ENCODE measurements around the gene FBXO27. TPM values are rescaled to one million over a fixed set of nuclear protein-coding genes. Genes with fewer than 3 reads are reported as not detected.
A peak's percentile ranks its signal among the peaks of the same experiment; 100 is the strongest.
"Not testable (repeated sequence)": the region's sequence is repeated elsewhere in the genome, so short reads cannot be mapped to it uniquely, and the experiment has no call there.

The FBXO27 gene
- total and polyA plus RNA-seq, 2 donors, result 2.9 to 8.8 TPM

- no peak overlapping the region for H3K27ac ChIP-seq (ENCODE audit: low read depth)
- H3K4me3 ChIP-seq (ENCODE audit: low read depth, low read length), result no peak overlapping the region
- WGBS, result 18% methylated on average over 12 of the region's 12 CpGs
- peak; percentile 29 for DNase-seq (ENCODE audit: extremely low spot score)
- no peaks in the 10 kb centered on the region for H3K4me1 ChIP-seq (ENCODE audit: insufficient read depth)
- no peaks in the 10 kb centered on the region for H3K36me3 ChIP-seq (ENCODE audit: insufficient read depth)
Observed at GRCh38 chr19:38989066-38989605, 43.2 kb downstream of the FBXO27 start.

DNA sequence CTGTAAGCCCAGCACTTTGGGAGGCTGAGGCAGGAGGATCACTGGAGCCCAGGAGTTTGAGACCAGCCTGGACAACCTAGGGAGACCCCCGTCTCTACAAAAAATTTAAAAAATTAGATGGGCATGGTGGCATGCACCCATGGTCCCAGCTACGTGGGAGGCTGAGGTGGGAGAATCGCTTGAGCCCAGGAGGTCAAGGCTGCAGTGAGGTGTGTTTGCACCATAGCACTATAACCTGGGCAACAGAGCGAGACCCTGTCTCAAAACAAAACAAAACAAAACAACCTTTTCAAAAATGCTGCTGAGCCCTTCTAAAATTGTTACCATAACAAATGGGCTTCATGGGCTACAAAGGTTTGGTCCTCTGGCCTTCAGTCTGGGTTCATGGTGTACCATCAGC, 43.7 kb downstream of the FBXO27 start:
- not testable (repeated sequence) for DNase-seq (ENCODE audit: extremely low spot score); H3K4me3 ChIP-seq (ENCODE audit: low read depth, low read length); H3K27ac ChIP-seq (ENCODE audit: low read depth); H3K36me3 ChIP-seq (ENCODE audit: insufficient read depth); H3K4me1 ChIP-seq (ENCODE audit: insufficient read depth)
- 90% methylated on average over 4 of the region's 4 CpGs for WGBS

- DNase-seq (ENCODE audit: extremely low spot score); H3K4me3 ChIP-seq (ENCODE audit: low read depth, low read length); H3K36me3 ChIP-seq (ENCODE audit: insufficient read depth); H3K4me1 ChIP-seq (ENCODE audit: insufficient read depth); H3K27ac ChIP-seq (ENCODE audit: low read depth): not testable (repeated sequence)
- WGBS, result 90% methylated on average over 6 of the region's 6 CpGs
Observed at GRCh38 chr19:38987745-38988144, 44.6 kb downstream of the FBXO27 start.

DNA sequence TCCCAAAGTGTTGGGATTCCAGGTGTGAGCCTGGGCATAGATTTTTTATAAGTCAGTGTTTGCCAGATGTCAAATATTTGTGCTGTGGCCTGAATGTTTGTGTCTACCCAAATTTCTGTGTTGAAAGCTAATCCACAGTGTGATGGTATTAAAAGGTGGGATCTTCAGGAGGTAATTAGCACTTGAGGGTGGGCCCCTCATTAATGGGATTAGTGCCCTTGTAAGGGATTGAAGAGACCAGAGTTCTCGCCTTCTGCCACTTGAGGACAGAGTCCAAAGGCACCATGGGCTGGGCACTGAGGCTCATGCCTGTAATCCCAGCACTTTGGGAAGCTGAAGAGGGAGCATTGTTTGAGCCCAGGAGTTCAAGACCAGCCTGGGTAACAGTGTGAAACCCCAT, 47.1 kb downstream of the FBXO27 start:
- no peak overlapping the region for H3K27ac ChIP-seq (ENCODE audit: low read depth)
- no peak overlapping the region for H3K4me3 ChIP-seq (ENCODE audit: low read depth, low read length)
- 88% methylated on average over 1 of the region's 1 CpG for WGBS
- no peaks in the 10 kb centered on the region for H3K4me1 ChIP-seq (ENCODE audit: insufficient read depth)
- no peaks in the 10 kb centered on the region for H3K36me3 ChIP-seq (ENCODE audit: insufficient read depth)
- DNase-seq (ENCODE audit: extremely low spot score), result no peak

- Histone ChIP-seq H3K36me3 (ENCODE audit: insufficient read depth) (no peaks in the 10 kb centered on the region), H3K27ac (ENCODE audit: low read depth) (no peak overlapping the region), H3K4me1 (ENCODE audit: insufficient read depth) (no peaks in the 10 kb centered on the region), H3K4me3 (ENCODE audit: low read depth, low read length) (no peak overlapping the region)
- WGBS, result 94% methylated on average over 10 of the region's 10 CpGs
- DNase-seq (ENCODE audit: extremely low spot score), result no peak
Observed at GRCh38 chr19:38980583-38981374, 51.6 kb downstream of the FBXO27 start.

DNA sequence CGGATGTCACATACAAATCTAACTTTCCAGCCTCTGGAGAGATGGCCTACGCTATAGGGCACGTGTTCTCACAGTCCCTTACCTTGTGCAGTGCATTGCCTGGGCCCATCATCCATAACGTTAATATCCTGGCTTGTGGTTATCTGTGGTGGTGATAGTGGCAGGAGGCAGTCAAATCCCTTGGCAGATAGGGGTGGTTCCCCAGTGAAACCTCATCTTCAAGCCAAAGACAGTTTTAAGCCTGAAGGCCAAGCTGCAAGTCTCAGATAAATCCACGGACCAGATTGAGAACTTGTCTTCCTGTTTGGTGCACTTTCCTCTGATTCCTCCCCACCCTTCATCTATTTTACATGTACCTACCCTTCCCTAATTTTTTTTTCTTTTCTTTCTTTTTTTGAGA, 52.5 kb downstream of the FBXO27 start:
- WGBS, result 75% methylated on average over 5 of the region's 5 CpGs
- DNase-seq (ENCODE audit: extremely low spot score), result no peak
- H3K4me3 ChIP-seq (ENCODE audit: low read depth, low read length), result no peak overlapping the region

GRCh38 chr19:38978326-38978689, 54.0 kb downstream of the FBXO27 start:
- Histone ChIP-seq H3K27ac (ENCODE audit: low read depth) (no peak overlapping the region), H3K4me3 (ENCODE audit: low read depth, low read length) (no peak overlapping the region), H3K36me3 (ENCODE audit: insufficient read depth) (no peaks in the 10 kb centered on the region), H3K4me1 (ENCODE audit: insufficient read depth) (no peaks in the 10 kb centered on the region)
- 57% methylated on average over 3 of the region's 3 CpGs for WGBS
- DNase-seq (ENCODE audit: extremely low spot score), result no peak

More for the DNA sequence above, 52.5 kb downstream of the FBXO27 start:
- no peaks in the 10 kb centered on the region for H3K36me3 ChIP-seq (ENCODE audit: insufficient read depth)
- H3K27ac ChIP-seq (ENCODE audit: low read depth), result no peak overlapping the region
- no peaks in the 10 kb centered on the region for H3K4me1 ChIP-seq (ENCODE audit: insufficient read depth)

DNA sequence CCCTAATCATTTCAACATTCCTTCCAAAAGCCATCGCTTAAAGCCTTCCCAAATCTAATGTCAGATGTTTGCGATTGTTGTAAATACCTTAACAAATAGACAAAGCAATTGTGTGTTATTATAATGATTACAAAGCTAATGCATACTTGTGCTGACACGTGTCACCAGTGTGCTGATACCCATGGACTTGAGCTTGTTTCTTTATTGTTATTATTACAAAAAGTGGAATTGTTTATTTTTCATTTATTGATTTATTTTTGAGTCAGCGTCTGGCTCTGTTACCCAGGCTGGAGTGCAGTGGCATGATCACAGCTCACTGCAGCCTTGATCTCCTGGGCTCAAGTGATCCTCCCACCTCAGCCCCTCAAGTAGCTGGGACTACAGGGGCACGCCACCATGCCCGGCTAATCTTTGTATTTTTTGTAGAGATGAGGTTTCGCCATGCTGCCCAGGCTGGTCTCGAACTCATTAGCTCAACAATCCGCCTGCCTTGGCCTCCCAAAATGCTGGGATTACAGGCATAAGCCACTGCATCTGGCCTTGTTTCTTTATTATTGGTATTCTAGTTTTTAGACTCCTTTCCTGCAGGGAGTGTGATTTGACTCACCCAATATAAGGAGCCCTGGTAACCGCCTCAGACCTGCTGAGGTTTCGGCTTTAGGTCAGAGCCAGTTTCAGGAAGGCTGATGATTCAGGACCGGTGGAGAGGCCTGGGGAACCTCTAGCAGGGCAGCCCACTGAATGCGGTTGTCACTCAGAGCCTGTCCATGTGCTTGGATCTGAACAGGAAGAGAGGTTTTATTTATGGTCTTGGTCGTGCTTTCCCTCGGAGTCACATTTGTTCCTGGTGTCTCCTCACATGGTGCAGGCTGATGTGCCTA, 54.7 kb downstream of the FBXO27 start:
- no peaks in the 10 kb centered on the region for H3K4me1 ChIP-seq (ENCODE audit: insufficient read depth)
- H3K27ac ChIP-seq (ENCODE audit: low read depth), result no peak overlapping the region
- DNase-seq (ENCODE audit: extremely low spot score), result no peak
- H3K4me3 ChIP-seq (ENCODE audit: low read depth, low read length), result no peak overlapping the region
- H3K36me3 ChIP-seq (ENCODE audit: insufficient read depth), result no peaks in the 10 kb centered on the region
- 78% methylated on average over 15 of the region's 15 CpGs for WGBS

GRCh38 chr19:38975861-38976271, 56.5 kb downstream of the FBXO27 start:
- no peak for DNase-seq (ENCODE audit: extremely low spot score)
- WGBS, result 6% methylated on average over 19 of the region's 22 CpGs
- Histone ChIP-seq H3K4me1 (ENCODE audit: insufficient read depth) (no peaks in the 10 kb centered on the region), H3K4me3 (ENCODE audit: low read depth, low read length) (peak overlapping the region; percentile 68), H3K27ac (ENCODE audit: low read depth) (peak overlapping the region; percentile 13), H3K36me3 (ENCODE audit: insufficient read depth) (no peaks in the 10 kb centered on the region)

- H3K4me3 ChIP-seq (ENCODE audit: low read depth, low read length), result peak within 1 kb of the TSS; percentile 68
- 2% methylated on average over 63 of the region's 63 CpGs for WGBS
- H3K36me3 ChIP-seq (ENCODE audit: insufficient read depth), result no peaks in the 10 kb centered on the region
- no peaks in the 10 kb centered on the region for H3K4me1 ChIP-seq (ENCODE audit: insufficient read depth)
- H3K27ac ChIP-seq (ENCODE audit: low read depth), result peak within 1 kb of the TSS; percentile 63
- no peak for DNase-seq (ENCODE audit: extremely low spot score)
Observed at GRCh38 chr19:38975214-38975860, 57.0 kb downstream of the FBXO27 start, which contains the start of gene FBXO17. Gene FBXO17, minus strand, starts transcription at chr19:38975742. Its CDS starts 25,423 bp downstream, at chr19:38950319.

DNA sequence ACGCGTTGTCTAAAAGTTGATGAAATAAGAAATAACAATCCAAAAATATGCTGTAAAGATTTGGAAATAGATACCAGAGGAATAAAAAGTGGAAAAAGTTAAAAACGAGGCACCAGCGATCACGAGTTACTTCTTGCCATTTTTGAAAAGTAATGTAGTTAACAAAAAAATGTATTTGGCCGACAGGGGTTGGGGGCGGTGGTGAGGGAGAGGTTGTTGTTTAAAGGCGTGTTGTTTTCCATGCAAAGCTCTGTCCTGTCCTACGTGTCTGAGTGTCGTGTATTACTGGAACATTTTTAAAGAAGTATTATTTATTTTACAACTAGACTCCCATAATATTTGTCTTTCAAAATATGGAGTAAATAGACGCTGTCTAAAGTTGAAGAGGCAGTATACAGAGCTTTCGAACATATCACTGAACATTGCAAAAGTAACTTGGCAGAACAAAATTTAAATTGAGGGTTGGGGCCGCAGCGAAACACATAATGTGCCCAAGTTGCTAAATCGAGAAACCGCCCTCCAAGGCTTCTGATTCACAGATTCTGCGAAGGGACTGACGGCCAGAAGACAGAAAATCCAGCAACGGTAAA, 57.6 kb downstream of the FBXO27 start:
- no peaks in the 10 kb centered on the region for H3K36me3 ChIP-seq (ENCODE audit: insufficient read depth)
- peak overlapping the region; percentile 68 for H3K4me3 ChIP-seq (ENCODE audit: low read depth, low read length)
- H3K4me1 ChIP-seq (ENCODE audit: insufficient read depth), result no peaks in the 10 kb centered on the region
- H3K27ac ChIP-seq (ENCODE audit: low read depth), result no peak overlapping the region
- WGBS, result 16% methylated on average over 19 of the region's 19 CpGs
- DNase-seq (ENCODE audit: extremely low spot score), result no peak
